ENCODE results near the gene NELFB. TPM values are rescaled to one million over a fixed set of nuclear protein-coding genes. Genes with fewer than 3 reads are reported as not detected.
A peak's percentile ranks its signal among the peaks of the same experiment; 100 is the strongest.

Gene NELFB
- total RNA-seq, 1 donor from 2014 or later: 33.9 TPM

DNA sequence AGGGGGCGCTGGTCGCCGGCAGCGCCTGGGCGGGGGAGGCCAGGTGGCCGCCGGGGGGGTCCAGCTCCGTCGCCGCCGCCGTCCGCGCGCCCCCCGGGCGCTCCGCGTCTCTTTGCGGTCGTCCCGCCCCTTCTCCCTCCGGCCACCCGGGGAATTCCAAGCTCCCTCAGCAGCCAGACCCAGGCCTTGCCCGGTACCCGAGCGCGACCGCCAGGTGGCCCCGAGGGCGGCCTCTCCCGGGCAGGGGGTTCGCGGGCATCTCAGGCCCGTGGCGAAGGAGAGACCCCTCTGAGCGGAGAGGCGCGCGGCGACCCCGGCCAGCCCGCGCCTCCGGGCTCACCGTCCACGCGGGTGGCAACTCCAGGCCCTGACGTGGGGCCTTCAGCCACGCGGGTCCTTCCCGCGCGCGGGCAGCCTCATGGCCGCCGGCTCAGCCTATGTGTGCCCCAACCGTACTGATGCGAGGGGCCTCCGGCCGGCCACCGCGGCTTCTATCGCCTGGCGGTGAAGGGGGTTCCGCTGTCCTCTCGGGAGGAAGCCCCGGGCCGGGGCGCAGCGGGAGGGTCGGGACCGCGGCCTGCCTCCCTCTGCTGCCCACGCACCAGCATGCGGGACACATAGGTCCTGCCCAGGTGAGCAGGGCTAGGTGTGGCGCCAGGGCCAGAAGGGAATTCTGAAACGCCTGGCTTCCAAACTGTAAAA is 47.5 kb downstream of the NELFB start:
- Histone ChIP-seq H3K9ac (ENCODE audit: low read depth in 1 of 3, low read length in 3 of 3) (peak overlapping the region in 2 of 3 donors; percentile 38 to 70), H3K27ac (ENCODE audit: low read depth, low read length) (peak overlapping the region; percentile 62), H3K4me1 (ENCODE audit: control insufficient read depth in 3 of 3, insufficient read depth in 3 of 3, low read length in 3 of 3) (peaks cover 43 to 53% (median 52%) of the 10 kb centered on the region in 3 donors), H3K36me3 (ENCODE audit: control insufficient read depth in 3 of 3, insufficient read depth in 3 of 3, low read length in 3 of 3) (no peaks in the 10 kb centered on the region), H3K27me3 (ENCODE audit: control insufficient read depth in 3 of 3, insufficient read depth in 3 of 3, low read length in 3 of 3) (peaks cover 33 to 83% (median 70%) of the 10 kb centered on the region in 3 donors), H3K9me3 (ENCODE audit: control insufficient read depth in 3 of 3, low read length in 3 of 3) (no peaks in the 10 kb centered on the region), H3K4me3 (ENCODE audit: low read length in 3 of 3) (peak overlapping the region in 2 of 3 donors; percentile 4 to 29)

DNA sequence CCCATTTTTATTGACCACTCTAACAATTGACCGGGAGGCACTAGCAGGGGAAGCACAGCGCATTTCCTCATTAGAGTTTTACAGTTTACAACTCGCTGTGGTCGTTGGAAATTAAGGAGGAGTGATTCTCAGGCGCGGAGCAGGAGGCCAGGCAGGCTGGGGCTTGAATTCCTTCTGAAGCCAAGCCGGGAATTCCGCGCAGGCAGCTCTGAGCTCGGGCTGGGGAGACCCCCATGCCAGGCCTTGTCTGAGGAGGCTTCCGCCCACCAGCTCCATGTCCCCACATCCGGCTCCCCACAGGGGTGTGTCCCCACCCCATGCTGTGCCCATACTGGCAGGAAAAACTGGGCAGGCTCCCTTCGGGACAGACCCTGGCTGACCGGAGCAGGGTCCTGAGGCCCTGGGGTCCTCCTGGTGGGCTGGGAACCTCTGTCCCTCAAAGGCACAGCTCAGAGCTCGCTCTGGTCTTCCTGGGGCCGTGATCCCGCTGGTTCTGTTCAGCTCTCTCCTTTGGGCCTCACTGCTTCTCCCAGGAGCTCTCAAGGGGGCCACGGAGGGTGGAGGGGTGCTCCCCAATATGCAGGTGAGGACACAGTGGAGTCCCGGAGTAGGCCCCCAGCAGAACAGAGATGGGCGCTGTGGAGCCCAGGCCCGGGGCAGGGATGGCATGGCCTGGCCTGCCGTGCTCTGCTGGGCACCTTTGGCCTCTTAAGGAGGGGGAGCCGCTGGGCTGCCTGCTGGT is 48.2 kb downstream of the NELFB start:
- Histone ChIP-seq H3K27me3 (ENCODE audit: control insufficient read depth in 3 of 3, insufficient read depth in 3 of 3, low read length in 3 of 3) (peaks cover 30 to 83% (median 66%) of the 10 kb centered on the region in 3 donors), H3K9me3 (ENCODE audit: control insufficient read depth in 3 of 3, low read length in 3 of 3) (no peaks in the 10 kb centered on the region), H3K36me3 (ENCODE audit: control insufficient read depth in 3 of 3, insufficient read depth in 3 of 3, low read length in 3 of 3) (no peaks in the 10 kb centered on the region), H3K9ac (ENCODE audit: low read depth in 1 of 3, low read length in 3 of 3) (peak overlapping the region in 1 of 3 donors; percentile 70), H3K27ac (ENCODE audit: low read depth, low read length) (peak overlapping the region; percentile 62), H3K4me3 (ENCODE audit: low read length in 3 of 3) (no peak overlapping the region), H3K4me1 (ENCODE audit: control insufficient read depth in 3 of 3, insufficient read depth in 3 of 3, low read length in 3 of 3) (peaks cover 43 to 54% (median 51%) of the 10 kb centered on the region in 3 donors)

- Histone ChIP-seq H3K27me3 (ENCODE audit: control insufficient read depth in 3 of 3, insufficient read depth in 3 of 3, low read length in 3 of 3) (peaks cover 24 to 78% (median 61%) of the 10 kb centered on the region in 3 donors), H3K4me1 (ENCODE audit: control insufficient read depth in 3 of 3, insufficient read depth in 3 of 3, low read length in 3 of 3) (peaks cover 43 to 54% (median 51%) of the 10 kb centered on the region in 3 donors), H3K4me3 (ENCODE audit: low read length in 3 of 3) (no peak overlapping the region), H3K9ac (ENCODE audit: low read depth in 1 of 3, low read length in 3 of 3) (peak overlapping the region in 1 of 3 donors; percentile 57), H3K27ac (ENCODE audit: low read depth, low read length) (no peak overlapping the region), H3K9me3 (ENCODE audit: control insufficient read depth in 3 of 3, low read length in 3 of 3) (no peaks in the 10 kb centered on the region), H3K36me3 (ENCODE audit: control insufficient read depth in 3 of 3, insufficient read depth in 3 of 3, low read length in 3 of 3) (no peaks in the 10 kb centered on the region)
These were observed 48.8 kb downstream of the NELFB start for GRCh38 chr9:137303893-137304382.

DNA sequence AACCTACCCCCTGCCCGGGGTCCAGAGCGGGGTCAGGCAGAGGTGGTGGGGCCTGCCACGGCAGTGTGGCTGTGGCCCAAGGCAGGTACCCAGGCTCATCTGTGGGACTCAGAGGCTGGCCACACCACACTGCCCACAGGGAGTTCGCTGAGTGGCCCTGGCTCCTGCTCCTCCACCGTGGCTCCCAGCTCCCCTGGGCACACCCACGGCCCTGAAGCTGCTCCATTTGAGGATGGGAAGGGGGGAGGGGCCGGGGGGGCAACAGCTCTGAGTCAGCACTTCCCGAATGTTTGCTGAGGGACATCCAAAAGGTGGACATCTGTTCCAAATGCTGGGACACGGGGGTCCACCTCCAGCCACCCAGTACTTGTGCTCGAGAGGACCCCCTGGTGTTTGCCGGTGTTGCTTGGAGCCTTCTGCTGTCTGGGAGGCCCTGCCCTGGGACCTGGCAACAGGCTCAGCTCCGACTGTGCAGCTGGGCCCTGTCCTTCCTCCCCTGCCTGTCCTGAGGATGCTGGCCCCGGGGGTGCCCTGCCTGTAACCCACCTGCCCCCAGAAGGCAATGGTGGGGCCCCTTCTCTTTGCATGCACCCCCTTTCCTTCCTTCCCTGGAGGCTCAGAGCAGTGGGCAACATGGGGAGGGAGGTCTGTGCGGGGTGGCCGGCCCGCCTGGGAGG is 49.4 kb downstream of the NELFB start:
- H3K4me1 ChIP-seq (ENCODE audit: control insufficient read depth in 3 of 3, insufficient read depth in 3 of 3, low read length in 3 of 3): peaks cover 40 to 52% (median 47%) of the 10 kb centered on the region in 3 donors
- H3K9ac ChIP-seq (ENCODE audit: low read depth in 1 of 3, low read length in 3 of 3): peak overlapping the region in 1 of 3 donors; percentile 57
- peak overlapping the region; percentile 63 for H3K27ac ChIP-seq (ENCODE audit: low read depth, low read length)
- H3K36me3 ChIP-seq (ENCODE audit: control insufficient read depth in 3 of 3, insufficient read depth in 3 of 3, low read length in 3 of 3): no peaks in the 10 kb centered on the region
- peak overlapping the region in 1 of 3 donors; percentile 30 for H3K4me3 ChIP-seq (ENCODE audit: low read length in 3 of 3)
- H3K27me3 ChIP-seq (ENCODE audit: control insufficient read depth in 3 of 3, insufficient read depth in 3 of 3, low read length in 3 of 3): peaks cover 18 to 77% (median 58%) of the 10 kb centered on the region in 3 donors
- no peaks in the 10 kb centered on the region for H3K9me3 ChIP-seq (ENCODE audit: control insufficient read depth in 3 of 3, low read length in 3 of 3)

DNA sequence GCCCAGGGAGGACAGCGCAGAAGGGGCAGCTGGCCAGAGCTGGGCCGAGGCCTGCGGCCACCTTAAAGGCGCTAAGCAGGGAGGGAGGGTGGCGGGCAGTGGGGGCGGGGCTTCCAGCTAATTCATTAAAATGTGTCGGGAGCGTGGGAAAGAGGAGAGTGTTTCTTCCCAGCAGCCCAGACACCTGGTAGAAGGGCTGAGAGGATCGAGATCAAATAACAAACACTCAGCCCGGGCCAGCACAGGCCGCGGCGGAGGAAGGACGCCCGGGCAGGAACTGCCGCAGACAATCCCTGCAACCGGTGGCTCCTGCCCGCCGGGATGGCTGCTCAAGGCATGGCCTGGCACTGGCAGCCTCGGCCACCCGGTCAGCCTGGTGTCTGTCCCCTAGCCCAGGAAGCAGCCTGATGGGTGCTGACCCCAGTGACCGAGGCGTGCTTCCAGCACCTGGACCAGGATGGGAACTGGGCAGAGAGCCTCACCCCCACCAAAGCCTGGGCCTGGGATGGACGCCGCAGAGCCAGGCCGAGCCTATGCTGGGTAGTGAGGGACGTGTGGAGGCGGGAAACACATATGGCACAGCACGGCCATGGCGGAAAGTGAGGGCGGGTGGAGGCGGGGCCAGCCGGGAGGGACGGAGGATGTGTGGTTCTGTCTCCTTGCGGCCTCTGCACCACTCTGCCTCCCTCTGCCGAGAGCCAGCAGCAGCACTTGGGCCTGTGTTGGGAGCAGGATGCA is 50.1 kb downstream of the NELFB start:
- Histone ChIP-seq H3K27me3 (ENCODE audit: control insufficient read depth in 3 of 3, insufficient read depth in 3 of 3, low read length in 3 of 3) (peaks cover 18 to 70% (median 51%) of the 10 kb centered on the region in 3 donors), H3K9ac (ENCODE audit: low read depth in 1 of 3, low read length in 3 of 3) (peak overlapping the region; percentile 24 to 72 (median 61)), H3K36me3 (ENCODE audit: control insufficient read depth in 3 of 3, insufficient read depth in 3 of 3, low read length in 3 of 3) (no peaks in the 10 kb centered on the region), H3K4me1 (ENCODE audit: control insufficient read depth in 3 of 3, insufficient read depth in 3 of 3, low read length in 3 of 3) (peaks cover 40 to 52% (median 43%) of the 10 kb centered on the region in 3 donors), H3K27ac (ENCODE audit: low read depth, low read length) (peak overlapping the region; percentile 63), H3K9me3 (ENCODE audit: control insufficient read depth in 3 of 3, low read length in 3 of 3) (no peaks in the 10 kb centered on the region), H3K4me3 (ENCODE audit: low read length in 3 of 3) (peak overlapping the region; percentile 48 to 63 (median 61))

DNA sequence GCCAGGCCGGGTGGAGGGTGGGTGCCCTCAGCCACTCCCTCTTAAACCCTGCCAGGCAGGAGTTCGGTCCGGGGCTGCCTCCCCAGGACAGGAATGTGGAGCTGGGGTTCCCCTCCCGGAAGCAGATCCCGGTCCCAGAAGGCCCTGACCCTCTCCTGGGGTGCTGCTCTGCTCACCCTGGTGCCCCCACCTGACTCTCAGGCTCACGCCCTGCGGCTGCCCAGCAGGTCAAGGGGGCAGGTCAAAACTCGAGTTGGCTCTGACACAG is 50.6 kb downstream of the NELFB start:
- Histone ChIP-seq H3K4me3 (ENCODE audit: low read length in 3 of 3) (peak overlapping the region; percentile 14 to 63 (median 61)), H3K27ac (ENCODE audit: low read depth, low read length) (peak overlapping the region; percentile 63), H3K4me1 (ENCODE audit: control insufficient read depth in 3 of 3, insufficient read depth in 3 of 3, low read length in 3 of 3) (peaks cover 41 to 52% (median 43%) of the 10 kb centered on the region in 3 donors), H3K36me3 (ENCODE audit: control insufficient read depth in 3 of 3, insufficient read depth in 3 of 3, low read length in 3 of 3) (no peaks in the 10 kb centered on the region), H3K27me3 (ENCODE audit: control insufficient read depth in 3 of 3, insufficient read depth in 3 of 3, low read length in 3 of 3) (peaks cover 18 to 66% (median 48%) of the 10 kb centered on the region in 3 donors), H3K9ac (ENCODE audit: low read depth in 1 of 3, low read length in 3 of 3) (peak overlapping the region in 1 of 3 donors; percentile 72), H3K9me3 (ENCODE audit: control insufficient read depth in 3 of 3, low read length in 3 of 3) (no peaks in the 10 kb centered on the region)

DNA sequence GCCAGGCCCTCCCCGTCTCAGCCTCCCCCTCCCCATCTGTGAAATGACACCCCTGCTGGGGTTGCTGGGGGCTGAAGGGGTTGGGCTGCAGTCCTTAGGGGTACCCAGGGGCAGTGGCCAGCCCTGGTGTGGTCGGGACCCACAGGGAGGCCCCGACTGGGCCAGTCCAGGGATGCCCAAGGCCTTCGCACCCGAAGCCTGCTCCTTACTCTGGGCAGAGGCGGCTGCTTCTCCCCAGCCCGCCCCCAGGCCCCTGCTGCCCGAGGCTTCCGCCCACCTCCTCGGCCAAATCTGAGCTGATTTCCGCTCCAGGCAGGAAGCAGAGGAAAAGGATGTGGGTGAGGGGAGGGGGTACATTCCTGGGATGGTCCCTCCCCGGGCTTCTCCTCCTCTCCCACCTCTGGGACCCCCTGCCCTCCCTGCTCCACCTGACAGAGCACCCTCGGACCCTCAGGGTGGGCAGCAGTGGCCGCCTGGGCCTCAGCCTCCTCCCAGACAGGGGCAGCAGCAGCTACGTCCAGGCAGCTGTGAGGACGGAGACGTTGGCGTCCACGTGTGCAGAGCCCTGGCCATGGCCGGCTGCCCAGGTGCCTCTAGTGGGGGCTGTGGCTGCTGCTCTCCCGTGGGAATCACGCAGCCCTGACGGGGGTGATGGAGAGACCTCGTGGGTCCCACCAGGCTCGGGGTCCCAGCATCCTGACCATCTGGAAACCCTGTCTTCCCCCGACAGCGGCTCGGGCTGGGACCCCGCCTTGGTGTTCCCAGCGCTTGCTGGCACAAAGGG is 51.1 kb downstream of the NELFB start:
- Histone ChIP-seq H3K27me3 (ENCODE audit: control insufficient read depth in 3 of 3, insufficient read depth in 3 of 3, low read length in 3 of 3) (peaks cover 22 to 65% (median 46%) of the 10 kb centered on the region in 3 donors), H3K27ac (ENCODE audit: low read depth, low read length) (peak overlapping the region; percentile 63), H3K36me3 (ENCODE audit: control insufficient read depth in 3 of 3, insufficient read depth in 3 of 3, low read length in 3 of 3) (no peaks in the 10 kb centered on the region), H3K9ac (ENCODE audit: low read depth in 1 of 3, low read length in 3 of 3) (peak overlapping the region in 2 of 3 donors; percentile 38 to 72), H3K4me1 (ENCODE audit: control insufficient read depth in 3 of 3, insufficient read depth in 3 of 3, low read length in 3 of 3) (peaks cover 42 to 52% (median 43%) of the 10 kb centered on the region in 3 donors), H3K4me3 (ENCODE audit: low read length in 3 of 3) (peak overlapping the region in 2 of 3 donors; percentile 35 to 61), H3K9me3 (ENCODE audit: control insufficient read depth in 3 of 3, low read length in 3 of 3) (no peaks in the 10 kb centered on the region)

GRCh38 chr9:137306850-137307254 is 51.7 kb downstream of the NELFB start:
- Histone ChIP-seq H3K36me3 (ENCODE audit: control insufficient read depth in 3 of 3, insufficient read depth in 3 of 3, low read length in 3 of 3) (no peaks in the 10 kb centered on the region), H3K9ac (ENCODE audit: low read depth in 1 of 3, low read length in 3 of 3) (peak overlapping the region in 1 of 3 donors; percentile 14), H3K9me3 (ENCODE audit: control insufficient read depth in 3 of 3, low read length in 3 of 3) (no peaks in the 10 kb centered on the region), H3K4me3 (ENCODE audit: low read length in 3 of 3) (peak overlapping the region in 1 of 3 donors; percentile 22), H3K4me1 (ENCODE audit: control insufficient read depth in 3 of 3, insufficient read depth in 3 of 3, low read length in 3 of 3) (peaks cover 39 to 48% (median 41%) of the 10 kb centered on the region in 3 donors), H3K27ac (ENCODE audit: low read depth, low read length) (peak overlapping the region; percentile 63), H3K27me3 (ENCODE audit: control insufficient read depth in 3 of 3, insufficient read depth in 3 of 3, low read length in 3 of 3) (peaks cover 25 to 66% (median 42%) of the 10 kb centered on the region in 3 donors)
